ENCODE results near the gene MAPK10. TPM values are rescaled to one million over a fixed set of nuclear protein-coding genes. Genes with fewer than 3 reads are reported as not detected.

The MAPK10 gene
- total RNA-seq, 1 donor from 2014 or later, result 92.6 TPM

DNA sequence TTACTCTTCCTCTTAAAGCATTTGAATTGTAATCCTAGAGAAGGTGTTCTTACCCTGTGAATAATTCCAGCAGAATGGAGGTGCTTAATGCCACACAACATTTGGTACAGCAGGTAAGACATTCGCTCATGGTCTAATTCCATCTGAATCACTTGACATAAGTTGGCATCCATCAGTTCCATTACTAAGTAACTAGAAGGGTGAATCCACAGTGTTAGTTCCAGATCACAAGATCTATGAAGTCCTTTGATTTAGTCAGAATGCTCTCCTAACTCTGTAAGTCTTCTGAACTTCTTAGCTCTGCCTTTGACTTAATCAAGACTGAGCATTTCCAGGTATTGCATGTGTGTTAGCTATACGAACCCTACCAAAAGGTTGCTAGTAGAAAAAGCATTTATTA, 258.0 kb downstream of the MAPK10 start:
- DNase-seq, result no peak
- Mint-ChIP-seq H3K36me3 (ENCODE audit: unreplicated experiment) (no peaks in the 10 kb centered on the region), H3K4me3 (ENCODE audit: unreplicated experiment) (no peak overlapping the region), H3K27me3 (ENCODE audit: unreplicated experiment) (peaks cover 4% of the 10 kb centered on the region), H3K27ac (ENCODE audit: unreplicated experiment) (no peak overlapping the region), H3K9me3 (ENCODE audit: unreplicated experiment) (no peaks in the 10 kb centered on the region), H3K4me1 (ENCODE audit: low read depth, unreplicated experiment) (no peaks in the 10 kb centered on the region)
- TF ChIP-seq, protein P1, sequence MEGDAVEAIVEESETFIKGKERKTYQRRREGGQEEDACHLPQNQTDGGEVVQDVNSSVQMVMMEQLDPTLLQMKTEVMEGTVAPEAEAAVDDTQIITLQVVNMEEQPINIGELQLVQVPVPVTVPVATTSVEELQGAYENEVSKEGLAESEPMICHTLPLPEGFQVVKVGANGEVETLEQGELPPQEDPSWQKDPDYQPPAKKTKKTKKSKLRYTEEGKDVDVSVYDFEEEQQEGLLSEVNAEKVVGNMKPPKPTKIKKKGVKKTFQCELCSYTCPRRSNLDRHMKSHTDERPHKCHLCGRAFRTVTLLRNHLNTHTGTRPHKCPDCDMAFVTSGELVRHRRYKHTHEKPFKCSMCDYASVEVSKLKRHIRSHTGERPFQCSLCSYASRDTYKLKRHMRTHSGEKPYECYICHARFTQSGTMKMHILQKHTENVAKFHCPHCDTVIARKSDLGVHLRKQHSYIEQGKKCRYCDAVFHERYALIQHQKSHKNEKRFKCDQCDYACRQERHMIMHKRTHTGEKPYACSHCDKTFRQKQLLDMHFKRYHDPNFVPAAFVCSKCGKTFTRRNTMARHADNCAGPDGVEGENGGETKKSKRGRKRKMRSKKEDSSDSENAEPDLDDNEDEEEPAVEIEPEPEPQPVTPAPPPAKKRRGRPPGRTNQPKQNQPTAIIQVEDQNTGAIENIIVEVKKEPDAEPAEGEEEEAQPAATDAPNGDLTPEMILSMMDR (IDR thresholded peaks at IDR 0.05; ENCODE audit: partially characterized antibody, unreplicated experiment), result no peak

DNA sequence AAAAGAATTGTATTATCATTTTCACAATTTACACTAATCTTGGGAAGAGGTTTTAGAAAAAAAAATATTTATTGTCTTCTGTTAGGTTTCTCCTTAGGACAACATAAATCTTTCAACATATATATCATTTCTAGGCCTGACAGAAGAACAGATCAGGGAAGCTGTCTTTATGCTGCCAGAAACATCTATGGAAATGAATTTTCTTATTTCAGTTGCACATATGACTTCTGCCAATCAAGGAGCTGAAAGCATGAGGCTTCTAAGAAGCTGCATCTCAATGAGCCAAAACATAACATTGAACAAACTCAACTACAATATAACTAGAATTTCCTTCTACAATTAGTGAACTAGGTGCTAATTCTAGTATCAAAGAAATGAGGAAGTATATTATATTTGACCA, 258.4 kb downstream of the MAPK10 start:
- Mint-ChIP-seq H3K27ac (ENCODE audit: unreplicated experiment) (no peak overlapping the region), H3K9me3 (ENCODE audit: unreplicated experiment) (no peaks in the 10 kb centered on the region), H3K36me3 (ENCODE audit: unreplicated experiment) (no peaks in the 10 kb centered on the region), H3K4me3 (ENCODE audit: unreplicated experiment) (no peak overlapping the region), H3K4me1 (ENCODE audit: low read depth, unreplicated experiment) (no peaks in the 10 kb centered on the region), H3K27me3 (ENCODE audit: unreplicated experiment) (peaks cover 4% of the 10 kb centered on the region)
- DNase-seq, result no peak
- TF ChIP-seq, protein P1 (IDR thresholded peaks at IDR 0.05; ENCODE audit: partially characterized antibody, unreplicated experiment), result no peak

DNA sequence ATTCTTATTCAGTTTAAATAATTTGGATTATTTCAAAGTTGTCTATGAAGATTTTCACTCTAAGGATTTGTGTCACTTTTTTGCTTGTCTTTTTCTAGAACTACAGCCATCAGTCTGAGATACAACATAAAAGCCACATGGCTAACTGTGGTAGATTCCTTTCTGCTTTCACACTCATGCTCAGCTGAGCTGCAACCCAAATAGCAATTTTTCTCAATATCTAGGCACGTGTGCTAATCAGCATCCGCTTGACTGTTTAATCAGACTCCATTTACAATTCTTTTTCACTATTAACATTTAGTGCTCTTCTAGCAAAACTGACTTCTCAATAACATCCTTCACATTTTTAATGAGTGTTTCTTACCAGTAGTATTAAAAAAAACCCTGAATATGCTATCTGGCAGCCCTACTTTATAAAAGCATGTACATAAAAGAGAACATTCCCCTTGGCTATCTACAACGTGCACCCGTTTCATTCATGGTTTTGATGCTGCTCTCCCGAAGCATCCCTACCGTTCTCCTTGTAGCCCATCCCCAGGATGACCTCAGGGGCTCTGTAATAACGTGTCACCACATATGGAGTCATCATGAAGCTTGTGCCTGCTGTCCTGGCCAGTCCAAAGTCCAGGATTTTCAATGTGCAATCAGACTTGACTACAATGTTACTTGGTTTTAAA, 259.2 kb downstream of the MAPK10 start:
- no peak overlapping the region for H3K4me3 Mint-ChIP-seq (ENCODE audit: unreplicated experiment)
- DNase-seq, result no peak
- no peaks in the 10 kb centered on the region for H3K9me3 Mint-ChIP-seq (ENCODE audit: unreplicated experiment)
- TF ChIP-seq, protein P1 (IDR thresholded peaks at IDR 0.05; ENCODE audit: partially characterized antibody, unreplicated experiment), result no peak
- H3K36me3 Mint-ChIP-seq (ENCODE audit: unreplicated experiment), result no peaks in the 10 kb centered on the region
- no peaks in the 10 kb centered on the region for H3K4me1 Mint-ChIP-seq (ENCODE audit: low read depth, unreplicated experiment)
- peaks cover 4% of the 10 kb centered on the region for H3K27me3 Mint-ChIP-seq (ENCODE audit: unreplicated experiment)
- H3K27ac Mint-ChIP-seq (ENCODE audit: unreplicated experiment), result no peak overlapping the region

DNA sequence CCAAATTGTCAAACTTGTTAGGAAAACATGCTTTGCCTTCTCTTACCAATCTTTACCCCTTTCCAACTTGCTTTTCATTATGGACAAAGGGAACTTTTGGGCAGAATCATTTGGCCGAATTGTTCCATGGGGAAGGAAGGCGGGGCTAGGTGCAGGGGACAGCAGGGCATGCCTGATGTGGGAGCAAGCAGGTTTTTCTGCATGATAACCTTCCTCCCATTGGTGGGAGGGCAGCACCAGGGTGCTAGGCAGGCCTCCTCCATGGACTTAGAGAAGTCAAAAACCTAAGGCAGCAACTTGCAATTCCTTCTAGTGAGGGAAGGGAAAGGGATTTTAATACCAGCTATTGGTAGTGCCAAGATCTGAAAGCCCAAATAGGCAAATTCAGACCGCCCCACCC, 260.5 kb downstream of the MAPK10 start:
- no peak overlapping the region for H3K27ac Mint-ChIP-seq (ENCODE audit: unreplicated experiment)
- TF ChIP-seq, protein P1 (IDR thresholded peaks at IDR 0.05; ENCODE audit: partially characterized antibody, unreplicated experiment), result no peak
- no peaks in the 10 kb centered on the region for H3K4me1 Mint-ChIP-seq (ENCODE audit: low read depth, unreplicated experiment)
- H3K36me3 Mint-ChIP-seq (ENCODE audit: unreplicated experiment), result no peaks in the 10 kb centered on the region
- H3K4me3 Mint-ChIP-seq (ENCODE audit: unreplicated experiment), result no peak overlapping the region
- H3K27me3 Mint-ChIP-seq (ENCODE audit: unreplicated experiment), result peaks cover 4% of the 10 kb centered on the region
- H3K9me3 Mint-ChIP-seq (ENCODE audit: unreplicated experiment), result no peaks in the 10 kb centered on the region
- DNase-seq, result no peak

DNA sequence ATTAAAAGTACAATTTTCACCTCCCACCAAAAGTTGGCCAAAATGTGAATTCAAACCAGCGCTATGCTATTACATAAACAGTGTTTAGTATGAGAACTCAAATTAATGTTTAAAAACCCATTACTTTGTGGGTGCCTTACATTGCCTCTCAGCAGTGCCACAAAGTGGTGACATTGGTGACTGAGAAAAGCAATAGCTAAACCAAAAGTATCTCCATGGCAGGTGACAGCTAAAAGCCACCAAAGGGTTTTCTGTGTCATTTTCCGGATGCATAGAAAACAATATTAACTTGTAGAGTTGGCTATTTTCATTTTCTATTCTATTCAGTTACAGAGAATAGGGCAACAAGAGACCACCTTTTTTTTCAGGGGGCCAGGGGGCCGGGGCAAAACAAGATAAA, 261.2 kb downstream of the MAPK10 start:
- H3K27me3 Mint-ChIP-seq (ENCODE audit: unreplicated experiment), result peaks cover 4% of the 10 kb centered on the region
- no peaks in the 10 kb centered on the region for H3K4me1 Mint-ChIP-seq (ENCODE audit: low read depth, unreplicated experiment)
- H3K4me3 Mint-ChIP-seq (ENCODE audit: unreplicated experiment), result no peak overlapping the region
- H3K9me3 Mint-ChIP-seq (ENCODE audit: unreplicated experiment), result no peaks in the 10 kb centered on the region
- DNase-seq, result no peak
- H3K27ac Mint-ChIP-seq (ENCODE audit: unreplicated experiment), result no peak overlapping the region
- TF ChIP-seq, protein P1 (IDR thresholded peaks at IDR 0.05; ENCODE audit: partially characterized antibody, unreplicated experiment), result no peak
- H3K36me3 Mint-ChIP-seq (ENCODE audit: unreplicated experiment), result no peaks in the 10 kb centered on the region

All from glutamatergic neuron (in vitro differentiated cells).